ENCODE results near the gene SRRM4.

Gene SRRM4

DNA sequence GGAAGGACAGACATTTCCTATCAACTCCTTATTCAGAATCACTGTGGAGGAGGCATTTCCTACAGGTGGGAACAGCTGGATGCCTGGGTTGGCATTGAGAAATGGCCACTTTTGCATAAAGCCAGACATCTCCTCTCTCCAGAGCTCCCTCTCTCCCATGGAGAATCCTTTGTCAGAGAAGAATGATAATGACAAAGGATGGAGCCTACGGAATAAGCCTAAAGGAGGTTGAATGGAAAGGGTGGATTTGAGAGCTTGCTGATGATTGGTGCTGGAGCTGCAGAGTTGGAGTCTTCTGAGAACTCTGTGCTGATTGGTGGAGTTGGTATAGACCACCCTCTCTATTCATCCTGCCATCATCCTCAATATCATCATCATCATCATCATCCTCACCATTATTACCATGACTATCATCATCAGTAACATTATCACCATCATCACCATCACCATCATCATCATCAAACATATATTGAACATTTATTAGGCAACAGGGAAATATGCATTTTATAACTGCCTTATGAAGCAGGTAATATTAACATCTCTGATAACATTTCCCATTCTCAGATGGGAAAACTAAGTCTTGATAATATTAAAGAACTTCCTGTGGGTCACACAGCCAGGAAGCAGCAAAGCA is 108.2 kb downstream of the SRRM4 start:
- TF ChIP-seq, protein P1, sequence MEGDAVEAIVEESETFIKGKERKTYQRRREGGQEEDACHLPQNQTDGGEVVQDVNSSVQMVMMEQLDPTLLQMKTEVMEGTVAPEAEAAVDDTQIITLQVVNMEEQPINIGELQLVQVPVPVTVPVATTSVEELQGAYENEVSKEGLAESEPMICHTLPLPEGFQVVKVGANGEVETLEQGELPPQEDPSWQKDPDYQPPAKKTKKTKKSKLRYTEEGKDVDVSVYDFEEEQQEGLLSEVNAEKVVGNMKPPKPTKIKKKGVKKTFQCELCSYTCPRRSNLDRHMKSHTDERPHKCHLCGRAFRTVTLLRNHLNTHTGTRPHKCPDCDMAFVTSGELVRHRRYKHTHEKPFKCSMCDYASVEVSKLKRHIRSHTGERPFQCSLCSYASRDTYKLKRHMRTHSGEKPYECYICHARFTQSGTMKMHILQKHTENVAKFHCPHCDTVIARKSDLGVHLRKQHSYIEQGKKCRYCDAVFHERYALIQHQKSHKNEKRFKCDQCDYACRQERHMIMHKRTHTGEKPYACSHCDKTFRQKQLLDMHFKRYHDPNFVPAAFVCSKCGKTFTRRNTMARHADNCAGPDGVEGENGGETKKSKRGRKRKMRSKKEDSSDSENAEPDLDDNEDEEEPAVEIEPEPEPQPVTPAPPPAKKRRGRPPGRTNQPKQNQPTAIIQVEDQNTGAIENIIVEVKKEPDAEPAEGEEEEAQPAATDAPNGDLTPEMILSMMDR (IDR thresholded peaks at IDR 0.05; ENCODE audit: unreplicated experiment in 3 of 3) = no peak
- no peaks in the 10 kb centered on the region for H3K36me3 Mint-ChIP-seq (ENCODE audit: low read depth)
- H3K4me3 Mint-ChIP-seq = no peak overlapping the region
- H3K9me3 Mint-ChIP-seq = no peaks in the 10 kb centered on the region
- H3K27ac Mint-ChIP-seq = no peak overlapping the region
- no peaks in the 10 kb centered on the region for H3K4me1 Mint-ChIP-seq
- H3K27me3 Mint-ChIP-seq (ENCODE audit: low read depth) = peaks cover 66% of the 10 kb centered on the region

DNA sequence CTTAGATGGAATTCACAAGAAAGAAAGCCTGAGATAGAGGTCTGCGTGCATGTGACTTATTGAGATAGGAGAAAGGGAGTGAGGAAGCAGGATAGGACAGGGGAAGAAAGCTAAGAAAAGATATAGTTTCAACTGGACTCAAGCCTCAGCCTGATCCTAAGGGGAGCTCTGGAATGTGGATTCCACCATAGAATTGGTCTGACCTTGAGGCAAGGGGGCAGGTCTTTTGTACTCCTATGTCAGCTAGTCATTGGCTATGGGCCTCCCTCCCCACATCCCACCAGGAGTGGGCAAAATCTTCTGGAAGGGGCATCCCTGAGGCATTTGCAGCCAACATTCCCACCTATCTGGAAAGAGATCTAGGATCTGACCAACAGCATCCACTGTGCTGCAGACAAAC is 108.9 kb downstream of the SRRM4 start:
- peaks cover 68% of the 10 kb centered on the region for H3K27me3 Mint-ChIP-seq (ENCODE audit: low read depth)
- no peaks in the 10 kb centered on the region for H3K36me3 Mint-ChIP-seq (ENCODE audit: low read depth)
- H3K9me3 Mint-ChIP-seq = no peaks in the 10 kb centered on the region
- no peak overlapping the region for H3K27ac Mint-ChIP-seq
- H3K4me1 Mint-ChIP-seq = no peaks in the 10 kb centered on the region
- TF ChIP-seq, protein P1 (IDR thresholded peaks at IDR 0.05; ENCODE audit: unreplicated experiment in 3 of 3) = no peak
- no peak overlapping the region for H3K4me3 Mint-ChIP-seq

DNA sequence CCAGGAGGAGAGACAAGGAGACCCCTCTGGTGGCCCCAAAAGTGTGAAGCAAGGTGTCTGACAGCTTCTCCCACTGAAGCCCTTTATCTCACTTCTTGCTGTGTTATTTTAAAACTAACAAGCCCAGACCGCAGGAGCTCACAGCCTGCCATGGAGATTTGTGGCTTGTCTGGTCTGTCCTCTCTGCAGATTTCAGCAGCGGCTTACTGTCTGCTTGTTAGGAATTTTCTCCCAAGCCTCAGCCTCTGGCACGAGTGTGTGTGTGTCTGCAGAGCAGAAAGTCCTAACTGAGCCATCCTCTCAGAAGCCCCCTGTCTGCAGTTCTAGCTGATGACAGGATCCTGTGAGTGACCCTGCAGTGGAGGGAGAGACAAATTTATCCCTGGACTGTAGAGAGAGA is 109.5 kb downstream of the SRRM4 start:
- Mint-ChIP-seq H3K4me3 (no peak overlapping the region), H3K27ac (no peak overlapping the region), H3K36me3 (ENCODE audit: low read depth) (no peaks in the 10 kb centered on the region), H3K4me1 (no peaks in the 10 kb centered on the region), H3K27me3 (ENCODE audit: low read depth) (peaks cover 62% of the 10 kb centered on the region), H3K9me3 (no peaks in the 10 kb centered on the region)
- TF ChIP-seq, protein P1 (IDR thresholded peaks at IDR 0.05; ENCODE audit: unreplicated experiment in 3 of 3) = no peak

DNA sequence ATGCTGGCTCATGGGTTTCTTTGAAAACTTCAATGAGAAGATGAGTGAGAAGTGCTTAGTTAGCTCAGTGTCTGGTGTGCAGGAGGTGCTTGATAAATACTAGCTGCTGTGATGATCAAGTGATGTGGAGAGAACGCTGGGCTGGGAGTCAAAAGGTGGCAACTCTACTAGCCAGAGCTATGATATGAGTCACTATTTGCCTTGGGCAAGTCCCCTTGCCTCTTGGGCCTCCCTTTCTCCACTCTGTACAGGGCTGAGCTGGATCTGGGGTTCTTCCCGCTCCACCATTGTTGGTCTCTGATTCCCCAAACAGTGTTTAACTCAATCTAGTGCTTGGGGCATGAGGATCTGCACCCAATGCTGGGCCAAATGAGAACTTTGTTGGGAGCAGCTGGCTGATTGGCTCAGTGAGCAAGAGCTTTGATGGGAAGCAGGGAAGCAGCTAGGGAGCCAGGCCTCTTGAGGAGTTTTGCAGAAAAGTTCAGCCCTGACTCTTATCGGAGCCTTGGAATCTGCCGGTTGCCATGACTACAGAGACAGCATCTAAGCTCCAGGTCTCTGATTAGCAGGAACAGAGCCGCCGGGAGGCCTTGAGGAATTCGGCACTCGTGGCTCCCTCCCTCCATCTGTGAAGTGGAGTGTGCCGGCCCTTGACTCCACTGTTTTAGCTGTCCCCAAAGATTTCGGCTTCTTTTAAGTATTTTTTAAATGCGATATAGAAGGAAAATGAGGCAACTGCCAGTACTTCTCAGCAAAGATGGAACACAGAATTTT is 115.3 kb downstream of the SRRM4 start:
- TF ChIP-seq, protein P1 (IDR thresholded peaks at IDR 0.05; ENCODE audit: unreplicated experiment in 3 of 3) = no peak
- H3K9me3 Mint-ChIP-seq = peaks cover 4% of the 10 kb centered on the region
- H3K36me3 Mint-ChIP-seq (ENCODE audit: low read depth) = no peaks in the 10 kb centered on the region
- no peak overlapping the region for H3K4me3 Mint-ChIP-seq
- no peaks in the 10 kb centered on the region for H3K4me1 Mint-ChIP-seq
- no peak overlapping the region for H3K27ac Mint-ChIP-seq
- H3K27me3 Mint-ChIP-seq (ENCODE audit: low read depth) = peaks cover 34% of the 10 kb centered on the region

DNA sequence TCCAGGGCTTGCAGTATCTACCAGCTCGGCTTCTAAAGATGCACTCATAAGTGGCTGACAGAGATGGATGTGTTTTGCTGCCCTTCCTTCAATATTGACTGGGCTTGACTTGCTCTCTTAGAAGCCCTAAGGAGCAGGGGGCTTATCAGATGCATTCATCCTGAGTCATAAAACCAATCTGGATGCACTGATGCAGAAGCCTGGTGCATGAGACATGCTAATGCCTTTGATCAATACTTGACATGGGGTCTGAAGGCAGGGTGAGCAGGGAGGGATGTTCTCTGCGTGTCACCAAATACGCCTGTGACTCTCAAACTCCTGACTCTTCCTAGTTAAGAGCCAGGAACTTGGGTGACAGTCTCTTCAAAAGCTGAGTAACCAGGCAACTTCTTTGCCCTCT is 119.6 kb downstream of the SRRM4 start:
- Mint-ChIP-seq H3K36me3 (ENCODE audit: low read depth) (no peaks in the 10 kb centered on the region), H3K4me1 (no peaks in the 10 kb centered on the region), H3K4me3 (no peak overlapping the region), H3K9me3 (peaks cover 4% of the 10 kb centered on the region), H3K27ac (no peak overlapping the region), H3K27me3 (ENCODE audit: low read depth) (peaks cover 10% of the 10 kb centered on the region)
- TF ChIP-seq, protein P1 (IDR thresholded peaks at IDR 0.05; ENCODE audit: unreplicated experiment in 3 of 3) = no peak

DNA sequence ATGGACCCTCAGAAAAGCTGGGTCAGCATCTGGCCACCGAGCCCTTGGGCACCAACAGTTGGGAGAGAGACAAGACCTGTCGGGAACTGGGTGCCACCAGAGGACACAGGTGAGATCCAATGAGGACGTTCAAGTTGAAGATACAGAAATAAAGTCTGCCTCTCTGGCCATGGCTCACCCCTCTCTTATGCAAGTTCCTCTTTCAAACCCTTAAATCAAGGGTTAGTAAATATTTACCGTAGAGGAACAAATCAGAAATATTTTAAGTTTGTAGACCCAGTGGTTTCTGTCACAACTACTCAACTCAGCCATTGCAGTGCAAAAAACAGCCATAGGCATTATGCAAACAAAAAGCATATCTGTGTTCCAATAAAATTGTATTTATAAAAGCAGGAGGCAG is 120.9 kb downstream of the SRRM4 start:
- H3K4me3 Mint-ChIP-seq = no peak overlapping the region
- H3K4me1 Mint-ChIP-seq = no peaks in the 10 kb centered on the region
- peaks cover 5% of the 10 kb centered on the region for H3K27me3 Mint-ChIP-seq (ENCODE audit: low read depth)
- H3K9me3 Mint-ChIP-seq = peaks cover 4% of the 10 kb centered on the region
- H3K27ac Mint-ChIP-seq = no peak overlapping the region
- TF ChIP-seq, protein P1 (IDR thresholded peaks at IDR 0.05; ENCODE audit: unreplicated experiment in 3 of 3) = no peak
- H3K36me3 Mint-ChIP-seq (ENCODE audit: low read depth) = no peaks in the 10 kb centered on the region

Data from nephron (organoid).